Activated T-helper 2 cell treated with anti-CD3 and anti-CD28 coated beads, Interferon-gamma antibody, Interleukin-2, Interleukin-4, amounts not matched to agents 10 μg/mL and 5 μg/mL and 100 μg/mL, durations not matched to agents 14 hours and 24 hours and 36 hours (primary cell): ENCODE measurements around the gene CABP2. TPM values are rescaled to one million over a fixed set of nuclear protein-coding genes. Genes with fewer than 3 reads are reported as not detected.

Experiments used
- DNase-seq: peaks from one replicate; pipeline ENCODE4 v3.0.0; 2021; ENCODE audit warnings: low spot score
- H3K27ac Mint-ChIP-seq: one replicate; pipeline ENCODE4 v1.8.0; 2021; ENCODE audit warnings: mixed read lengths
- H3K27me3 Mint-ChIP-seq: one replicate; pipeline ENCODE4 v1.8.0; 2021; ENCODE audit warnings: low read depth, mixed read lengths
- H3K36me3 Mint-ChIP-seq: one replicate; pipeline ENCODE4 v1.8.0; 2021; ENCODE audit warnings: low read depth, mixed read lengths
- H3K4me1 Mint-ChIP-seq: one replicate; pipeline ENCODE4 v1.8.0; 2021; ENCODE audit warnings: low read depth, mixed read lengths
- H3K4me3 Mint-ChIP-seq: one replicate; pipeline ENCODE4 v1.8.0; 2021; ENCODE audit warnings: low read depth, mild to moderate bottlenecking, moderate library complexity, mixed read lengths
- H3K9me3 Mint-ChIP-seq: one replicate; pipeline ENCODE4 v1.8.0; 2021; ENCODE audit warnings: mixed read lengths
- intact Hi-C: fragments of 100-400 bp; cut with micrococcal nuclease; formaldehyde crosslinking; loops from one replicate; pipeline ENCODE4 v1.15.1; 2023
- total RNA-seq: library from RNA; stranded (reverse); gene quantifications from 2 replicates; pipeline ENCODE4 v1.2.3, GENCODE V29; 2022

The CABP2 gene
- total RNA-seq, 1 donor from 2014 or later, result not detected

DNA sequence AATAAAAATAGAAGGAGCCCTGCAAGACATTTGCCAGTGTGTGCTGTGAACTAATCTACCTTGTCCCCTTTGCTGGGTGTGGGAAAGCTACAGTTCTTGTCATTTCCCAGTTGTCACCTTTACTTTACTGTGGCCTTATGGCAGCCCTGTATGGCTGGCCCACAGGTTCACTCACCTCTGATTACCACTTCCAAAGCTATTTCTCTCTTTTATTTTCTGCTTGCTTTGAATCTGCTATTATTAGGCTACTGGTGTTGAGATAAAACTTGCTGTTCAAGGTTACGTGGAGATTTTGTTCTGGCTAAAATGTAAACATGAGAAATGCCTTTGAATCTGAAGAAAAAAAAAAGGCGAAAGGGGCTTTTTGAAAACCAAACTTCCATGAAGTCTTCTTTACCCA, 9.6 kb upstream of the CABP2 start:
- no peak for DNase-seq
- Mint-ChIP-seq H3K36me3 (no peaks in the 10 kb centered on the region), H3K27me3 (peaks cover 5% of the 10 kb centered on the region), H3K4me1 (no peaks in the 10 kb centered on the region), H3K27ac (no peak overlapping the region), H3K9me3 (peaks cover 22% of the 10 kb centered on the region), H3K4me3 (no peak overlapping the region)
- intact Hi-C loops, result no loop called here

GRCh38 chr11:67530282-67530592, 7.0 kb upstream of the CABP2 start:
- Mint-ChIP-seq H3K4me1 (no peaks in the 10 kb centered on the region), H3K36me3 (no peaks in the 10 kb centered on the region), H3K27me3 (peaks cover 12% of the 10 kb centered on the region), H3K4me3 (no peak overlapping the region), H3K27ac (no peak overlapping the region), H3K9me3 (peaks cover 22% of the 10 kb centered on the region)
- no peak for DNase-seq
- intact Hi-C loops, result no loop called here

- H3K27ac Mint-ChIP-seq, result no peak overlapping the region
- H3K4me1 Mint-ChIP-seq, result no peaks in the 10 kb centered on the region
- no peak overlapping the region for H3K4me3 Mint-ChIP-seq
- H3K9me3 Mint-ChIP-seq, result peaks cover 9% of the 10 kb centered on the region
- DNase-seq, result no peak
- peaks cover 12% of the 10 kb centered on the region for H3K27me3 Mint-ChIP-seq
- intact Hi-C loops, result no loop called here
- no peaks in the 10 kb centered on the region for H3K36me3 Mint-ChIP-seq
Measured at GRCh38 chr11:67528376-67528775, 5.1 kb upstream of the CABP2 start.

GRCh38 chr11:67525275-67525976, 2.2 kb upstream of the CABP2 start:
- H3K27ac Mint-ChIP-seq, result no peak overlapping the region
- no peaks in the 10 kb centered on the region for H3K9me3 Mint-ChIP-seq
- no peaks in the 10 kb centered on the region for H3K36me3 Mint-ChIP-seq
- H3K4me3 Mint-ChIP-seq, result no peak overlapping the region
- peaks cover 11% of the 10 kb centered on the region for H3K27me3 Mint-ChIP-seq
- DNase-seq, result no peak
- no peaks in the 10 kb centered on the region for H3K4me1 Mint-ChIP-seq
- intact Hi-C loops, result no loop called here

DNA sequence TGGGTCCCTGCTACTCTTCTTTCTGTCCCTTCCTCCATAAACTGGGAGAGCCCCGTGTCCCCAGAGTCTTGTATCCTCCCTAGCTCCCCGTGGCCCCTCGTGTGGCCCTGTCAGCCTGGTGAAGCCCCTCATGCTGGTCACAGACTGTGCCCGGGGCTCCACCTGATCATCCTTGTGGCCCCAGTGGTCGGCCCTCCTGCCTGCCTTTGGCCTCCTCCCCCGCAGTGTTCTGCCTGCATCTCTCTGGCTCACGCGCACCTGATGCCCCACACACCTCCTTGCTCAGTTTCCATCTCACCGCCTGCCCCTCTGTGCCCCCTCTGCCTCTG, 1.2 kb upstream of the CABP2 start:
- intact Hi-C loops, result no loop called here
- Mint-ChIP-seq H3K27ac (no peak overlapping the region), H3K9me3 (no peaks in the 10 kb centered on the region), H3K27me3 (peaks cover 11% of the 10 kb centered on the region), H3K4me1 (no peaks in the 10 kb centered on the region), H3K36me3 (no peaks in the 10 kb centered on the region), H3K4me3 (no peak overlapping the region)
- DNase-seq, result no peak

GRCh38 chr11:67523556-67524479, 572 bp upstream of the CABP2 start:
- H3K4me1 Mint-ChIP-seq, result no peaks in the 10 kb centered on the region
- H3K36me3 Mint-ChIP-seq, result no peaks in the 10 kb centered on the region
- intact Hi-C loops, result no loop called here
- H3K27me3 Mint-ChIP-seq, result peaks cover 7% of the 10 kb centered on the region
- H3K9me3 Mint-ChIP-seq, result no peaks in the 10 kb centered on the region
- H3K27ac Mint-ChIP-seq, result no peak overlapping the region
- no peak for DNase-seq
- no peak overlapping the region for H3K4me3 Mint-ChIP-seq

- Mint-ChIP-seq H3K27me3 (peaks cover 4% of the 10 kb centered on the region), H3K9me3 (no peaks in the 10 kb centered on the region), H3K4me3 (no peak overlapping the region), H3K36me3 (no peaks in the 10 kb centered on the region), H3K27ac (no peak overlapping the region), H3K4me1 (no peaks in the 10 kb centered on the region)
- intact Hi-C loops, result no loop called here
- no peak for DNase-seq
Measured at GRCh38 chr11:67522338-67522737, 908 bp downstream of the CABP2 start.

GRCh38 chr11:67521924-67522323, 1.3 kb downstream of the CABP2 start:
- no peaks in the 10 kb centered on the region for H3K36me3 Mint-ChIP-seq

GRCh38 chr11:67520856-67521824, 2.1 kb downstream of the CABP2 start:
- intact Hi-C loops, result no loop called here
- Mint-ChIP-seq H3K27me3 (no peaks in the 10 kb centered on the region), H3K36me3 (no peaks in the 10 kb centered on the region), H3K4me1 (no peaks in the 10 kb centered on the region), H3K4me3 (no peak overlapping the region), H3K9me3 (no peaks in the 10 kb centered on the region), H3K27ac (no peak overlapping the region)
- no peak for DNase-seq

More at GRCh38 chr11:67521924-67522323, 1.3 kb downstream of the CABP2 start:
- H3K4me1 Mint-ChIP-seq, result no peaks in the 10 kb centered on the region
- H3K9me3 Mint-ChIP-seq, result no peaks in the 10 kb centered on the region
- H3K4me3 Mint-ChIP-seq, result no peak overlapping the region
- no peak overlapping the region for H3K27ac Mint-ChIP-seq
- H3K27me3 Mint-ChIP-seq, result peaks cover 2% of the 10 kb centered on the region
- DNase-seq, result no peak
- intact Hi-C loops, result no loop called here

DNA sequence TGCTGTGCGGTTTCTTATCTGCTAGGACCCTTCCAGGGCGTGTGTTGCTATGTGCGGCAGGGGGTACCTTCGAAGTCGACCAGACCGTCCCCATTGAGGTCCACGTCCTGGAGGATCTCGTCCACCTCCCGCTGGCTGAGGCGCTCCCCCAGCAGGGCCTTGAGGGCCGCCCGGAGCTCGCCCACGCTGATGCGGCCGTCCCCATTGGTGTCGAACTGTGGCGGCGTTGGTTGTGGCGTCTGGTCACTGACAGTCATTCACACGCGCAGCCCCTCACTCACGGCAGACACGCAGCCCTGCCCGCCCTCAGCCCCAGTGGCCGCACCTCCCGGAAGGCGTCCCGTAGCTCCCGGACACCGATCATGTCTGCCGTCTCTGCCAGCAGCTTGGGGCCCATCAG, 3.5 kb downstream of the CABP2 start:
- no peaks in the 10 kb centered on the region for H3K9me3 Mint-ChIP-seq
- H3K27me3 Mint-ChIP-seq, result no peaks in the 10 kb centered on the region
- intact Hi-C loops, result no loop called here
- no peaks in the 10 kb centered on the region for H3K4me1 Mint-ChIP-seq
- no peaks in the 10 kb centered on the region for H3K36me3 Mint-ChIP-seq
- H3K27ac Mint-ChIP-seq, result no peak overlapping the region
- H3K4me3 Mint-ChIP-seq, result no peak overlapping the region
- no peak for DNase-seq

DNA sequence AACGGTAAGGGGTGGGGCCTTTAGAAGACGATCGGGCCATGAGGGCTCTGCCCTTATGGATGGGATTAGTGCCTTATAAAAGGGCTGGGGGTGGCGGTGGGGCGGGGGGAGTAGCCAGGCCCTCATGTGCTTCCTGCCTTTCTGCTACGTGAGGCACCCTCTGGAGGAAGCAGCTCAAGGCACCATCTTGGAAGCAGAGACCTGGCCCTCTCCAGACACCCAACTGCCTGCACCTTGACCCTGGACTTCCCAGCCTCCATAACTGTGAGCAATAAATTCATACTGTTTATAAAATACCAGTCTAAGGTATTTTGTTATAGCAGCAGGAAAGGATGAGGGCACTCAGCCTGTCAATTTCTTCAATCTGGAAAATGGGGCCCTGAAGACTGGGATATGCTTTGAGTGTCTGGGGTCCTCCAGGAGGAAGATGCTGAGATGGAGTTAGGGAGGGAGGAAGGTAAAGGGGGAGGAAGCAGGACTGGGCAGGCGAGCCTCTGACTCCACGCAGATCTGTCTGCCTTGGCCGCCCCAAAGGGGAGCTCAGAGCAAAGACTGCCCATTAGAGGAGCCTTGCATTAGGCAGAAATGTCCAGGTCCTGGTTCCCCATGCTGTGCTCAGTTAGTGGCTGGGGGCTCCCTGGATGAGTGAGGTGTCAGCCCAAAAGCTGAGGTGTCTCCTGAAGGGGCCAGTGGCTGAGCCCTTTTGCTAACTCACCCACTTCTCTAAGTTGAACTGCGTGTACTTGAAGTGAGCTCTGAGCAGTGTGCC, 5.3 kb downstream of the CABP2 start:
- H3K4me3 Mint-ChIP-seq, result no peak overlapping the region
- peaks cover 9% of the 10 kb centered on the region for H3K27me3 Mint-ChIP-seq
- H3K27ac Mint-ChIP-seq, result no peak overlapping the region
- H3K36me3 Mint-ChIP-seq, result no peaks in the 10 kb centered on the region
- H3K9me3 Mint-ChIP-seq, result no peaks in the 10 kb centered on the region
- H3K4me1 Mint-ChIP-seq, result no peaks in the 10 kb centered on the region
- no peak for DNase-seq
- intact Hi-C loops, result no loop called here

GRCh38 chr11:67516806-67517205, 6.4 kb downstream of the CABP2 start:
- intact Hi-C loops, result no loop called here

More at GRCh38 chr11:67516806-67517205, 6.4 kb downstream of the CABP2 start:
- Mint-ChIP-seq H3K27me3 (peaks cover 9% of the 10 kb centered on the region), H3K27ac (no peak overlapping the region), H3K4me1 (no peaks in the 10 kb centered on the region), H3K36me3 (no peaks in the 10 kb centered on the region), H3K9me3 (no peaks in the 10 kb centered on the region), H3K4me3 (no peak overlapping the region)
- DNase-seq, result no peak
